MM.1S (cell line): ENCODE results near the gene DKKL1.

Experiments used
- CTCF ChIP-seq: fragments of 300-600 bp; sonication (generic); IDR thresholded peaks from 2 replicates; pipeline ENCODE4 v1.5.1; 2016; ENCODE audit warnings: antibody characterized with exemption, low read length, mixed read lengths
- EZH2 ChIP-seq: fragments of 300-600 bp; sonication (generic); optimal IDR thresholded peaks from 2 replicates; pipeline ENCODE3; 2017; ENCODE audit warnings: low read depth, mild to moderate bottlenecking, antibody characterized with exemption, low read length, mixed read lengths

GRCh38 chr19:49415810-49416200, 52.1 kb downstream of the DKKL1 start:
- TF ChIP-seq CTCF (no peak), EZH2 (no peak)
